ENCODE data around the gene ARHGAP18. TPM values are rescaled to one million over a fixed set of nuclear protein-coding genes. Genes with fewer than 3 reads are reported as not detected.

ARHGAP18 gene
- total and polyA plus RNA-seq, 2 of the 13 experiments (the other 11 are each of a cell fraction or from before 2014, with no cell fraction given), result 58.2 to 115 TPM

DNA sequence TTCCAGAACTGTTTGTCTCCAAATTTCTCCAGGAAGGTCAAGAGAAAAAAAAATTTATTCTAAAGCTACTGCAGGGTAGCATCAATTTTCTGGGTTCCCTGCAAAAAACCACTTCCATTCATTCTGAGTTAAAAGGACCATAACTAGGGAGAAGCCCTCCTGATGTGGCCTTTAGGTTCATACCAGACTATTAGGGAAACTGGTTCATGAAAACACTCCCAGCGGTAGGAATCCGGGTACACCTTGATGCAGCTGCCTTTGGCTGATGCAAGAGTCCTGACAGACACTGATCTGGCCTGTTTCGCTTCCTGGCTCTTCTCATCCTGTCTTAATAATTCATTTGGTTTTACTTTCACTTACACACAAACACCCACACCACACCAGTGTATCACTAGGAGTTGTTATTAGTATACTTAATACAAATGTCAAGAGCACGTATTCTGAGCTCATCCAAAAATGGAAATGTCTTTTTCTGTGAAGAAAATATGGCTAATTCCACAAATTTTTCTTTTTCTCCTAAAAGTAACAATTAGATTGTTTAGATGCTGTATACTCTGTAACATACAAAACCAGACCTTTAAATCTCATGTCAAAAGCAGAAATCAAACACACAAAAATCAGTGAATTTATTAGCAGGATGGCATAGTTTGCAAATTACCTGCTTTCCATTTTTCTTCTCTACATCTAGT is 38.4 kb upstream of the ARHGAP18 start (continued):
- TF ChIP-seq, protein P1, sequence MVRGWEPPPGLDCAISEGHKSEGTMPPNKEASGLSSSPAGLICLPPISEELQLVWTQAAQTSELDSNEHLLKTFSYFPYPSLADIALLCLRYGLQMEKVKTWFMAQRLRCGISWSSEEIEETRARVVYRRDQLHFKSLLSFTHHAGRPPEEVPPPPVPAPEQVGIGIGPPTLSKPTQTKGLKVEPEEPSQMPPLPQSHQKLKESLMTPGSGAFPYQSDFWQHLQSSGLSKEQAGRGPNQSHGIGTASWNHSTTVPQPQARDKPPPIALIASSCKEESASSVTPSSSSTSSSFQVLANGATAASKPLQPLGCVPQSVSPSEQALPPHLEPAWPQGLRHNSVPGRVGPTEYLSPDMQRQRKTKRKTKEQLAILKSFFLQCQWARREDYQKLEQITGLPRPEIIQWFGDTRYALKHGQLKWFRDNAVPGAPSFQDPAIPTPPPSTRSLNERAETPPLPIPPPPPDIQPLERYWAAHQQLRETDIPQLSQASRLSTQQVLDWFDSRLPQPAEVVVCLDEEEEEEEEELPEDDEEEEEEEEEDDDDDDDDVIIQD (CRISPR knock-in tag; IDR thresholded peaks at IDR 0.05; ENCODE audit: low read depth), result peak; percentile 25; the same call in 1 of the 2 replicates
- TF ChIP-seq SOX13 (IDR thresholded peaks at IDR 0.05) (no peak), SOX13 (CRISPR knock-in tag; conservative IDR thresholded peaks at IDR 0.05 in 1 of 2, IDR thresholded peaks at IDR 0.05 in 1 of 2) (0 out of 4 replicates have a peak, but pooled peaks of 1 of the 2 experiments have one; percentile 22), ZNF124 (CRISPR knock-in tag; IDR thresholded peaks at IDR 0.05) (no peak), ZNF331 (CRISPR knock-in tag; IDR thresholded peaks at IDR 0.05) (peak; percentile 43; the same call in 1 of the 2 replicates), RARA (CRISPR knock-in tag; IDR thresholded peaks at IDR 0.05) (no peak), RFX5 (IDR thresholded peaks at IDR 0.05; ENCODE audit: low read depth, low read length) (no peak), TGIF2 (CRISPR knock-in tag; IDR thresholded peaks at IDR 0.05) (peak; percentile 46; the same call in 1 of the 2 replicates), ONECUT2 (CRISPR knock-in tag; IDR thresholded peaks at IDR 0.05) (no peak), FOXA1 (IDR thresholded peaks at IDR 0.05) (no peak), FOXA1 (CRISPR knock-in tag; IDR thresholded peaks at IDR 0.05) (0 out of 2 replicates have a peak, but pooled peaks have one; percentile 19), KDM2A (CRISPR knock-in tag; IDR thresholded peaks at IDR 0.05; ENCODE audit: borderline replicate concordance, low read depth) (peak; percentile 39; the same call in 1 of the 2 replicates), ZFP1 (CRISPR knock-in tag; IDR thresholded peaks at IDR 0.05) (no peak), ZFYVE20 (CRISPR knock-in tag; IDR thresholded peaks at IDR 0.05; ENCODE audit: borderline replicate concordance, low read depth) (no peak), ZNF343 (CRISPR knock-in tag; IDR thresholded peaks at IDR 0.05) (no peak), FOSL2 (CRISPR knock-in tag; IDR thresholded peaks at IDR 0.05) (peak; percentile 68), SALL2 (CRISPR knock-in tag; IDR thresholded peaks at IDR 0.05) (no peak), GATAD2A (CRISPR knock-in tag; IDR thresholded peaks at IDR 0.05) (peak; percentile 80), ZNF160 (CRISPR knock-in tag; IDR thresholded peaks at IDR 0.05) (no peak), ZNF441 (CRISPR knock-in tag; IDR thresholded peaks at IDR 0.05; ENCODE audit: borderline replicate concordance) (no peak), CBX1 (IDR thresholded peaks at IDR 0.05; ENCODE audit: low read depth) (no peak), CREM (IDR thresholded peaks at IDR 0.05) (no peak), CREM (CRISPR knock-in tag; IDR thresholded peaks at IDR 0.05) (no peak)
- TF ChIP-seq, protein P2, sequence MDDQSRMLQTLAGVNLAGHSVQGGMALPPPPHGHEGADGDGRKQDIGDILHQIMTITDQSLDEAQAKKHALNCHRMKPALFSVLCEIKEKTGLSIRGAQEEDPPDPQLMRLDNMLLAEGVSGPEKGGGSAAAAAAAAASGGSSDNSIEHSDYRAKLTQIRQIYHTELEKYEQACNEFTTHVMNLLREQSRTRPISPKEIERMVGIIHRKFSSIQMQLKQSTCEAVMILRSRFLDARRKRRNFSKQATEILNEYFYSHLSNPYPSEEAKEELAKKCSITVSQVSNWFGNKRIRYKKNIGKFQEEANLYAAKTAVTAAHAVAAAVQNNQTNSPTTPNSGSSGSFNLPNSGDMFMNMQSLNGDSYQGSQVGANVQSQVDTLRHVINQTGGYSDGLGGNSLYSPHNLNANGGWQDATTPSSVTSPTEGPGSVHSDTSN (CRISPR knock-in tag; IDR thresholded peaks at IDR 0.05; ENCODE audit: borderline replicate concordance), result no peak
- TF ChIP-seq, protein P3, sequence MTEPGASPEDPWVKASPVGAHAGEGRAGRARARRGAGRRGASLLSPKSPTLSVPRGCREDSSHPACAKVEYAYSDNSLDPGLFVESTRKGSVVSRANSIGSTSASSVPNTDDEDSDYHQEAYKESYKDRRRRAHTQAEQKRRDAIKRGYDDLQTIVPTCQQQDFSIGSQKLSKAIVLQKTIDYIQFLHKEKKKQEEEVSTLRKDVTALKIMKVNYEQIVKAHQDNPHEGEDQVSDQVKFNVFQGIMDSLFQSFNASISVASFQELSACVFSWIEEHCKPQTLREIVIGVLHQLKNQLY (CRISPR knock-in tag; IDR thresholded peaks at IDR 0.05), result no peak
- TF ChIP-seq, protein P4, sequence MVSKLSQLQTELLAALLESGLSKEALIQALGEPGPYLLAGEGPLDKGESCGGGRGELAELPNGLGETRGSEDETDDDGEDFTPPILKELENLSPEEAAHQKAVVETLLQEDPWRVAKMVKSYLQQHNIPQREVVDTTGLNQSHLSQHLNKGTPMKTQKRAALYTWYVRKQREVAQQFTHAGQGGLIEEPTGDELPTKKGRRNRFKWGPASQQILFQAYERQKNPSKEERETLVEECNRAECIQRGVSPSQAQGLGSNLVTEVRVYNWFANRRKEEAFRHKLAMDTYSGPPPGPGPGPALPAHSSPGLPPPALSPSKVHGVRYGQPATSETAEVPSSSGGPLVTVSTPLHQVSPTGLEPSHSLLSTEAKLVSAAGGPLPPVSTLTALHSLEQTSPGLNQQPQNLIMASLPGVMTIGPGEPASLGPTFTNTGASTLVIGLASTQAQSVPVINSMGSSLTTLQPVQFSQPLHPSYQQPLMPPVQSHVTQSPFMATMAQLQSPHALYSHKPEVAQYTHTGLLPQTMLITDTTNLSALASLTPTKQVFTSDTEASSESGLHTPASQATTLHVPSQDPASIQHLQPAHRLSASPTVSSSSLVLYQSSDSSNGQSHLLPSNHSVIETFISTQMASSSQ (IDR thresholded peaks at IDR 0.05; ENCODE audit: low read depth), result no peak
- TF ChIP-seq, protein P4 (CRISPR knock-in tag; IDR thresholded peaks at IDR 0.05; ENCODE audit: borderline replicate concordance), result no peak
